DOHH2 (cell line): ENCODE measurements around the gene ADGRG1.

ENCODE experiments used
- H3F3A ChIP-seq: fragments of 200-600 bp; sonication (generic), shearing (Covaris generic); 2 replicates; pipeline ENCODE4 v1.6.0; 2016; ENCODE audit warnings: antibody characterized with exemption, mild to moderate bottlenecking; ENCODE audit not compliant: control insufficient read depth, insufficient read depth
- H3K27ac ChIP-seq: fragments of 200-600 bp; sonication (generic); 2 replicates; pipeline ENCODE4 v1.5.1; 2014; ENCODE audit warnings: low read depth, mild to moderate bottlenecking, low read length, moderate library complexity
- H3K27me3 ChIP-seq: fragments of 200-600 bp; sonication (generic); 2 replicates; pipeline ENCODE4 v1.6.1; 2014; ENCODE audit warnings: mild to moderate bottlenecking, low read length, mixed read lengths; ENCODE audit not compliant: control insufficient read depth
- H3K36me3 ChIP-seq: fragments of 200-600 bp; sonication (generic); 2 replicates; pipeline ENCODE4 v1.6.1; 2014; ENCODE audit warnings: mild to moderate bottlenecking, low read length, moderate library complexity, mixed read lengths; ENCODE audit not compliant: control insufficient read depth
- H3K4me1 ChIP-seq: fragments of 200-600 bp; sonication (generic); 2 replicates; pipeline ENCODE4 v1.6.1; 2014; ENCODE audit warnings: mild to moderate bottlenecking, low read length, mixed read lengths; ENCODE audit not compliant: control insufficient read depth
- H3K4me2 ChIP-seq: fragments of 200-600 bp; sonication (generic); 2 replicates; pipeline ENCODE4 v1.6.0; 2014; ENCODE audit warnings: mild to moderate bottlenecking, low read length, moderate library complexity
- H3K4me3 ChIP-seq: fragments of 200-600 bp; sonication (generic); 2 replicates; pipeline ENCODE4 v1.5.1; 2014; ENCODE audit warnings: mild to moderate bottlenecking, low read length, mixed read lengths
- H3K79me2 ChIP-seq: fragments of 200-600 bp; sonication (generic); 2 replicates; pipeline ENCODE4 v1.6.1; 2014; ENCODE audit warnings: mild to moderate bottlenecking, low read length, mixed read lengths; ENCODE audit not compliant: control insufficient read depth
- H3K9me2 ChIP-seq: fragments of 200-600 bp; sonication (generic); replicated peaks from 2 replicates; pipeline ENCODE4 v1.6.1; 2014; ENCODE audit warnings: mild to moderate bottlenecking, low read length, mixed read lengths; ENCODE audit not compliant: control insufficient read depth
- H3K9me3 ChIP-seq: fragments of 200-600 bp; sonication (generic); 2 replicates; pipeline ENCODE4 v1.6.1; 2014; ENCODE audit warnings: antibody characterized with exemption, low read length, mixed read lengths; ENCODE audit not compliant: control insufficient read depth, insufficient read depth
- H4K20me1 ChIP-seq: fragments of 200-600 bp; sonication (generic); 2 replicates; pipeline ENCODE4 v1.6.0; 2014; ENCODE audit warnings: low read depth, mild to moderate bottlenecking, antibody characterized with exemption, low read length, moderate library complexity; ENCODE audit not compliant: control insufficient read depth, insufficient read depth
- EZH2phosphoT487 ChIP-seq: fragments of 200-600 bp; sonication (generic); IDR thresholded peaks from 2 replicates; pipeline ENCODE4 v1.6.1; 2017; ENCODE audit warnings: borderline replicate concordance, mild to moderate bottlenecking, antibody characterized with exemption, low read length, moderate library complexity, mixed read lengths
- TF ChIP-seq, protein P1 (sequence below): fragments of 200-600 bp; sonication (generic); IDR thresholded peaks from one replicate; pipeline ENCODE4 v1.5.1; 2014; ENCODE audit warnings: antibody characterized with exemption, mild to moderate bottlenecking, low read depth, low read length; ENCODE audit not compliant: poor library complexity, severe bottlenecking

Gene ADGRG1

GRCh38 chr16:57648125-57648524, 19.7 kb downstream of the ADGRG1 start:
- peaks cover 16% of the 10 kb centered on the region for H3K4me1 ChIP-seq
- H3K9me3 ChIP-seq, result no peaks in the 10 kb centered on the region; the same call in 1 of the 2 replicates
- H3K4me3 ChIP-seq, result no peak overlapping the region
- H3K27me3 ChIP-seq, result peaks cover 5% of the 10 kb centered on the region
- H3K27ac ChIP-seq, result no peak overlapping the region
- H4K20me1 ChIP-seq, result peaks cover 6% of the 10 kb centered on the region; the same call in 1 of the 2 replicates
- H3K9me2 ChIP-seq, result no peaks in the 10 kb centered on the region
- H3F3A ChIP-seq, result no peaks in the 10 kb centered on the region
- no peaks in the 10 kb centered on the region for H3K79me2 ChIP-seq
- TF ChIP-seq, protein P1, sequence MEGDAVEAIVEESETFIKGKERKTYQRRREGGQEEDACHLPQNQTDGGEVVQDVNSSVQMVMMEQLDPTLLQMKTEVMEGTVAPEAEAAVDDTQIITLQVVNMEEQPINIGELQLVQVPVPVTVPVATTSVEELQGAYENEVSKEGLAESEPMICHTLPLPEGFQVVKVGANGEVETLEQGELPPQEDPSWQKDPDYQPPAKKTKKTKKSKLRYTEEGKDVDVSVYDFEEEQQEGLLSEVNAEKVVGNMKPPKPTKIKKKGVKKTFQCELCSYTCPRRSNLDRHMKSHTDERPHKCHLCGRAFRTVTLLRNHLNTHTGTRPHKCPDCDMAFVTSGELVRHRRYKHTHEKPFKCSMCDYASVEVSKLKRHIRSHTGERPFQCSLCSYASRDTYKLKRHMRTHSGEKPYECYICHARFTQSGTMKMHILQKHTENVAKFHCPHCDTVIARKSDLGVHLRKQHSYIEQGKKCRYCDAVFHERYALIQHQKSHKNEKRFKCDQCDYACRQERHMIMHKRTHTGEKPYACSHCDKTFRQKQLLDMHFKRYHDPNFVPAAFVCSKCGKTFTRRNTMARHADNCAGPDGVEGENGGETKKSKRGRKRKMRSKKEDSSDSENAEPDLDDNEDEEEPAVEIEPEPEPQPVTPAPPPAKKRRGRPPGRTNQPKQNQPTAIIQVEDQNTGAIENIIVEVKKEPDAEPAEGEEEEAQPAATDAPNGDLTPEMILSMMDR, result no peak
- TF ChIP-seq EZH2phosphoT487, result no peak
- no peak overlapping the region for H3K4me2 ChIP-seq
- H3K36me3 ChIP-seq, result no peaks in the 10 kb centered on the region

GRCh38 chr16:57648581-57649442, 20.4 kb downstream of the ADGRG1 start:
- peaks cover 16% of the 10 kb centered on the region for H3K4me1 ChIP-seq
- H3K4me3 ChIP-seq, result no peak overlapping the region
- H4K20me1 ChIP-seq, result peaks cover 6% of the 10 kb centered on the region; the same call in 1 of the 2 replicates
- no peaks in the 10 kb centered on the region for H3K79me2 ChIP-seq
- H3K4me2 ChIP-seq, result no peak overlapping the region
- no peaks in the 10 kb centered on the region; the same call in 1 of the 2 replicates for H3K9me3 ChIP-seq
- no peaks in the 10 kb centered on the region for H3K36me3 ChIP-seq
- H3F3A ChIP-seq, result no peaks in the 10 kb centered on the region
- TF ChIP-seq, protein P1, result peak; percentile 100
- no peak for TF ChIP-seq EZH2phosphoT487
- H3K27ac ChIP-seq, result no peak overlapping the region
- H3K27me3 ChIP-seq, result peaks cover 5% of the 10 kb centered on the region
- H3K9me2 ChIP-seq, result no peaks in the 10 kb centered on the region

DNA sequence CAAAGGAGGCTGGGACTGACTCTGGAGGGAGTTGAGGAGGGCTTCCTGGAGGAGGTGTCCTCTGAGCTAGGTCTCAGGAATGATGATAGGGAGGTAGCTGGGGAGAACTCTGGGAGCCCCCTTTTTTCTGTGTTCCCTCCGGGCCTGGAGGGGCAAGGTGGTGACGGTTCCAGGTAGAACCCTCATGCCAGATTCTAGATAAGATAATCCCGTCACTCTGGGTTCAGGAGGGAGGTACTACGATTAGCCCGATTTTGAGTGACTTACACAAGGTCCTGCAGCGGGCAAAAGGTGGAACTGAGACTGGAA, 21.0 kb downstream of the ADGRG1 start:
- Histone ChIP-seq H3K27me3 (peaks cover 5% of the 10 kb centered on the region), H3K79me2 (no peaks in the 10 kb centered on the region), H3K4me1 (peaks cover 16% of the 10 kb centered on the region), H3K27ac (no peak overlapping the region), H4K20me1 (peaks cover 6% of the 10 kb centered on the region; the same call in 1 of the 2 replicates), H3K9me3 (no peaks in the 10 kb centered on the region; the same call in 1 of the 2 replicates), H3K4me3 (no peak overlapping the region), H3K4me2 (no peak overlapping the region), H3K36me3 (no peaks in the 10 kb centered on the region), H3K9me2 (no peaks in the 10 kb centered on the region), H3F3A (no peaks in the 10 kb centered on the region)
- TF ChIP-seq EZH2phosphoT487, result no peak
- TF ChIP-seq, protein P1, result no peak
